IMR-90 (cell line): ENCODE measurements around the gene DAAM2. TPM values are rescaled to one million over a fixed set of nuclear protein-coding genes. Genes with fewer than 3 reads are reported as not detected.

ENCODE experiments used
- ATAC-seq: fragments of 200-7000 bp; cut with Tn5 transposase; 2 replicates; pipeline ENCODE4 v1.9.1; 2020; ENCODE audit warnings: low read depth, mild to moderate bottlenecking, moderate library complexity
- BruUV-seq: library from RNA; stranded (reverse); fragments of 400-500 nt; replicated peaks from 2 replicates; lab custom pipeline; 2021; lab: Mats Ljungman, UMichigan
- CTCF ChIA-PET: fragments of 300-600 bp; formaldehyde crosslinking; extraction: SDS; loops from one replicate; lab custom pipeline; 2021; ENCODE audit warnings: antibody characterized with exemption; lab: Yijun Ruan, JAX
- POLR2A ChIA-PET: fragments of 300-600 bp; sonication (Branson Sonifier 250); formaldehyde crosslinking; loops from one replicate; lab custom pipeline; 2022; ENCODE audit warnings: antibody characterized with exemption; ENCODE audit not compliant: unreplicated experiment; lab: Charles Lee
- DNase-seq: peaks from one replicate; pipeline ENCODE4 v3.0.0; 2013
- H2AFZ ChIP-seq: replicated peaks from 2 replicates; pipeline ENCODE3; 2013; ENCODE audit warnings: low read length, mild to moderate bottlenecking; ENCODE audit not compliant: poor library complexity
- H2AK5ac ChIP-seq: 2 replicates; pipeline ENCODE4 v1.6.1; 2013; ENCODE audit warnings: low read depth, low read length, inconsistent platforms
- H2AK9ac ChIP-seq: replicated peaks from 2 replicates; pipeline ENCODE3; 2013; ENCODE audit warnings: mild to moderate bottlenecking, low read depth, low read length, moderate library complexity; ENCODE audit not compliant: poor library complexity
- H2BK120ac ChIP-seq: 2 replicates; pipeline ENCODE4 v1.6.1; 2013; ENCODE audit warnings: low read depth, low read length, inconsistent platforms
- H2BK15ac ChIP-seq: 3 replicates; pipeline ENCODE4 v1.6.1; 2013; ENCODE audit warnings: low read depth, low read length, inconsistent platforms
- H2BK20ac ChIP-seq: 2 replicates; pipeline ENCODE4 v1.6.1; 2013; ENCODE audit warnings: low read depth, mild to moderate bottlenecking, inconsistent platforms, low read length, moderate library complexity
- H2BK5ac ChIP-seq: 2 replicates; pipeline ENCODE4 v1.6.1; 2013; ENCODE audit warnings: mild to moderate bottlenecking, low read depth, low read length, inconsistent platforms; ENCODE audit not compliant: poor library complexity, severe bottlenecking
- H3K14ac ChIP-seq: replicated peaks from 2 replicates; pipeline ENCODE4 v1.6.1; 2013; ENCODE audit warnings: low read depth, low read length, inconsistent platforms
- H3K18ac ChIP-seq: 2 replicates; pipeline ENCODE4 v1.6.1; 2013; ENCODE audit warnings: low read depth, low read length, control low read depth
- H3K23ac ChIP-seq: 2 replicates; pipeline ENCODE4 v1.6.1; 2013; ENCODE audit warnings: low read depth, low read length, inconsistent platforms
- H3K27ac ChIP-seq: 2 replicates; pipeline ENCODE4 v1.5.1; 2013; ENCODE audit warnings: mild to moderate bottlenecking, control low read depth, low read length; ENCODE audit not compliant: insufficient read depth
- H3K27me3 ChIP-seq: 2 replicates; pipeline ENCODE4 v1.6.1; 2013; ENCODE audit warnings: low read length; ENCODE audit not compliant: control insufficient read depth, insufficient read depth
- H3K36me3 ChIP-seq: 2 replicates; pipeline ENCODE4 v1.6.1; 2013; ENCODE audit warnings: low read length, mixed read lengths; ENCODE audit not compliant: control insufficient read depth, insufficient read depth
- H3K4ac ChIP-seq: 2 replicates; pipeline ENCODE4 v1.6.1; 2013; ENCODE audit warnings: low read depth, low read length, inconsistent platforms
- H3K4me1 ChIP-seq: 2 replicates; pipeline ENCODE4 v1.6.1; 2013; ENCODE audit warnings: low read length, mixed read lengths; ENCODE audit not compliant: control insufficient read depth, insufficient read depth
- H3K4me2 ChIP-seq: 2 replicates; pipeline ENCODE4 v1.6.1; 2013; ENCODE audit warnings: low read depth, mild to moderate bottlenecking, control low read depth, low read length, moderate library complexity
- H3K4me3 ChIP-seq: 2 replicates; pipeline ENCODE4 v1.5.1; 2013; ENCODE audit warnings: low read depth, mild to moderate bottlenecking, control low read depth, low read length, moderate library complexity; ENCODE audit not compliant: insufficient read depth
- H3K56ac ChIP-seq: 2 replicates; pipeline ENCODE4 v1.6.1; 2013; ENCODE audit warnings: low read length, inconsistent platforms; ENCODE audit not compliant: insufficient read depth; ENCODE audit errors: extremely low read depth
- H3K79me1 ChIP-seq, 2 experiments: 2 replicates each; pipeline ENCODE4 v1.6.1; 2013; ENCODE audit warnings: low read length in 2 of 2, inconsistent platforms in 1 of 2, low read depth in 1 of 2
- H3K9ac ChIP-seq: 2 replicates; pipeline ENCODE4 v1.6.1; 2013; ENCODE audit warnings: low read depth, low read length, control low read depth
- H3K9me1 ChIP-seq: 2 replicates; pipeline ENCODE4 v1.6.1; 2013; ENCODE audit warnings: low read length, inconsistent platforms; ENCODE audit not compliant: insufficient read depth
- H3K9me3 ChIP-seq: 2 replicates; pipeline ENCODE4 v1.6.1; 2013; ENCODE audit warnings: low read length; ENCODE audit not compliant: control insufficient read depth, insufficient read depth
- H4K20me1 ChIP-seq: 2 replicates; pipeline ENCODE4 v1.6.1; 2013; ENCODE audit warnings: low read length, inconsistent platforms; ENCODE audit not compliant: insufficient read depth
- H4K5ac ChIP-seq: 2 replicates; pipeline ENCODE4 v1.6.1; 2013; ENCODE audit warnings: mild to moderate bottlenecking, low read depth, low read length, control low read depth
- H4K8ac ChIP-seq, 2 experiments: 2 replicates each; pipeline ENCODE4 v1.6.1; 2013; ENCODE audit warnings: low read depth in 2 of 2, low read length in 2 of 2, control low read depth in 1 of 2, inconsistent platforms in 1 of 2
- H4K91ac ChIP-seq: 2 replicates; pipeline ENCODE4 v1.6.1; 2013; ENCODE audit warnings: low read depth, low read length, inconsistent platforms; ENCODE audit not compliant: insufficient read depth
- CEBPB ChIP-seq: IDR thresholded peaks from 2 replicates; pipeline ENCODE4 v1.6.1; 2012; ENCODE audit warnings: low read depth, low read length, improper control_type of control experiment
- CHD1 ChIP-seq: IDR thresholded peaks from 2 replicates; pipeline ENCODE4 v1.6.1; 2012; ENCODE audit warnings: low read depth, low read length, improper control_type of control experiment
- CTCF ChIP-seq: conservative IDR thresholded peaks from 2 replicates; pipeline ENCODE4 v1.5.1; 2012; ENCODE audit warnings: mild to moderate bottlenecking, low read depth, low read length, improper control_type of control experiment
- ELK1 ChIP-seq: fragments of 150-350 bp; IDR thresholded peaks from 2 replicates; pipeline ENCODE4 v1.6.1; 2016; ENCODE audit warnings: low read depth, mild to moderate bottlenecking, low read length, moderate library complexity, borderline replicate concordance
- FOS ChIP-seq: fragments of 150-350 bp; IDR thresholded peaks from 2 replicates; pipeline ENCODE4 v1.6.1; 2016; ENCODE audit warnings: low read depth, low read length
- MAFK ChIP-seq: IDR thresholded peaks from 2 replicates; pipeline ENCODE4 v1.6.1; 2012; ENCODE audit warnings: low read depth, low read length, improper control_type of control experiment
- MAZ ChIP-seq: IDR thresholded peaks from 2 replicates; pipeline ENCODE4 v1.6.1; 2012; ENCODE audit warnings: low read depth, mild to moderate bottlenecking, low read length, improper control_type of control experiment, moderate library complexity, borderline replicate concordance
- MXI1 ChIP-seq: IDR thresholded peaks from 2 replicates; pipeline ENCODE4 v1.6.1; 2012; ENCODE audit warnings: low read depth, mild to moderate bottlenecking, low read length, moderate library complexity, borderline replicate concordance
- NFE2L2 ChIP-seq: fragments of 150-350 bp; IDR thresholded peaks from 2 replicates; pipeline ENCODE4 v1.6.1; 2016; ENCODE audit warnings: low read depth, mild to moderate bottlenecking, low read length
- RCOR1 ChIP-seq: IDR thresholded peaks from 2 replicates; pipeline ENCODE4 v1.6.1; 2012; ENCODE audit warnings: mild to moderate bottlenecking, low read length, improper control_type of control experiment; ENCODE audit not compliant: insufficient replicate concordance
- RFX5 ChIP-seq: IDR thresholded peaks from 2 replicates; pipeline ENCODE4 v1.8.0; 2012; ENCODE audit warnings: low read depth, mild to moderate bottlenecking, low read length, moderate library complexity
- SMC3 ChIP-seq: fragments of 150-350 bp; IDR thresholded peaks from 2 replicates; pipeline ENCODE4 v1.6.1; 2016; ENCODE audit warnings: low read depth, mild to moderate bottlenecking, antibody characterized with exemption, low read length, moderate library complexity
- USF2 ChIP-seq: fragments of 150-350 bp; IDR thresholded peaks from 2 replicates; pipeline ENCODE4 v1.6.1; 2017; ENCODE audit warnings: mild to moderate bottlenecking, antibody characterized with exemption, low read length, low read depth
- WGBS, 2 experiments: methylation state at CpG; one replicate each; pipeline versions ENCODE4 v1.1.5 to v1.1.7; 2013; ENCODE audit warnings: missing lambda C conversion rate in 2 of 2; ENCODE audit not compliant: insufficient read length in 1 of 2; ENCODE audit errors: extremely low coverage in 2 of 2; 5-methylcytosine and 5-hydroxymethylcytosine counted together
- dilution Hi-C: fragments of 300-500 bp; cut with HindIII; formaldehyde crosslinking; loops from one replicate; pipeline ENCODE4 v1.14.3; 2018; ENCODE audit warnings: low sequenced_read_pairs; ENCODE audit not compliant: unreplicated experiment
- in situ Hi-C: fragments of 300-500 bp; cut with MboI; formaldehyde crosslinking; loops from 3 replicates; pipeline ENCODE4 v1.14.3; 2019; ENCODE audit warnings: low sequenced_read_pairs, inconsistent platforms, mixed read lengths
- intact Hi-C: fragments of 100-400 bp; cut with micrococcal nuclease; formaldehyde crosslinking; loops from 2 replicates; pipeline ENCODE4 v1.10.0; 2022
- polyA plus RNA-seq, 3 experiments: library from polyadenylated mRNA; depleted of rRNA; stranded (reverse); fragments of >200 nt; gene quantifications; 2 replicates each; pipeline ENCODE4 v1.2.3, GENCODE V29; 2012; ENCODE audit warnings: low replicate concordance in 1 of 3
- total RNA-seq: library from RNA; depleted of rRNA; stranded (reverse); fragments of >200 nt; gene quantifications from 2 replicates; pipeline ENCODE4 v1.2.3, GENCODE V29; 2012

DAAM2 gene
- total and polyA plus RNA-seq, 2 of the 4 experiments (the other 2 are of a cell fraction): 11.2 to 12.9 TPM

- TF ChIP-seq CEBPB: no peak
Observed at GRCh38 chr6:39843305-39844020, 51.3 kb downstream of the DAAM2 start (continued).

GRCh38 chr6:39844866-39845265, 52.7 kb downstream of the DAAM2 start:
- no peak overlapping the region for H2AFZ ChIP-seq
- peaks cover 11% of the 10 kb centered on the region for H3K9me1 ChIP-seq
- H2AK9ac ChIP-seq: no peak overlapping the region
- intact Hi-C loops: loop anchor here (5.0 kb wide), 1 partner anchor 53 kb away; the partner anchor contains the start of gene DAAM2
- ATAC-seq: no peak
- no peak overlapping the region for H3K56ac ChIP-seq
- H3K4ac ChIP-seq: no peak overlapping the region
- H2BK5ac ChIP-seq: peak overlapping the region; percentile 49
- H3K27ac ChIP-seq: no peak overlapping the region
- H3K9me3 ChIP-seq: no peaks in the 10 kb centered on the region
- WGBS, 2 experiments: 100% methylated on average over 1 of the region's 1 CpG; no CpG with 5 or more reads in 1 of the 2 experiments
- no peak overlapping the region for H2AK5ac ChIP-seq
- H4K8ac ChIP-seq: no peak overlapping the region
- no peak overlapping the region for H2BK20ac ChIP-seq
- H4K5ac ChIP-seq: no peak overlapping the region
- H3K4me3 ChIP-seq: no peak overlapping the region
- no peaks in the 10 kb centered on the region for H3K27me3 ChIP-seq
- in situ Hi-C loops: no loop called here
- peaks cover 3 to 4% of the 10 kb centered on the region in 2 experiments; a peak in 1 of 4 replicates for H3K79me1 ChIP-seq
- ChIA-PET POLR2A (no interaction called here), CTCF (no interaction called here)
- no peak overlapping the region for H2BK15ac ChIP-seq
- no TSS peak for BruUV-seq
- no peak overlapping the region for H3K18ac ChIP-seq
- H3K4me2 ChIP-seq: no peak overlapping the region
- no peak for DNase-seq
- H4K91ac ChIP-seq: no peak overlapping the region
- H3K36me3 ChIP-seq: no peaks in the 10 kb centered on the region
- H3K9ac ChIP-seq: no peak overlapping the region
- no peak overlapping the region for H2BK120ac ChIP-seq
- peaks cover 9% of the 10 kb centered on the region for H3K4me1 ChIP-seq
- no peak overlapping the region for H3K14ac ChIP-seq
- H4K20me1 ChIP-seq: no peaks in the 10 kb centered on the region
- no peak overlapping the region for H3K23ac ChIP-seq
- dilution Hi-C loops: no loop called here
- TF ChIP-seq MAZ: no peak
- no peak for TF ChIP-seq FOS
- no peak for TF ChIP-seq MAFK
- no peak for TF ChIP-seq SMC3
- no peak for TF ChIP-seq ELK1
- TF ChIP-seq USF2: no peak
- no peak for TF ChIP-seq RCOR1
- TF ChIP-seq NFE2L2: no peak
- no peak for TF ChIP-seq MXI1
- no peak for TF ChIP-seq CHD1
- no peak for TF ChIP-seq RFX5
- TF ChIP-seq CTCF: no peak
